ENCODE results near the gene GPR142.

The GPR142 gene

DNA sequence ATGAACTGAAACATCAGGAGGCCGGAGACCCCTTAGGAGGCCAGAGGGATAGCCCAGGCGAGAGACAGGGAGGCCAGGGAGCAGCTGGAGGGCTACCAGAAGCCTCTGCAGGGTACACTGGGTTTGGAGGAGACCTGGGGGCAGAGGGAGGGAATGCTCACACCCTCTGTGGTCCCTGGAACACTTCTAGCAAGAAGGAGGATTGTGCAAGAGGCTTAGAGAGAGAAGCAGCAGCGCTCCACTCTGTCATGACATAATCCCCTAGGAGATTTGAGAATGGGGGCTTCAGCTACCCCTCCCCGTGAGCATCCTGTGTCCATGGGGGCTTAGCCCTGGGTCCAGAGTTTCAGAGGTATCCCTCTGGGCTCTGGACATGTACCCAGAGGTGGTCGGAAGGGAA is 15.8 kb downstream of the GPR142 start:
- Histone ChIP-seq H3K36me3 (ENCODE audit: control insufficient read depth in 1 of 2, insufficient read depth in 2 of 2, low read depth in 1 of 2, low read length in 2 of 2) (no peaks in the 10 kb centered on the region), H2AFZ (ENCODE audit: low read depth, low read length) (no peak overlapping the region), H3K4me2 (ENCODE audit: low read length, poor library complexity, severe bottlenecking) (no peak overlapping the region), H3K27ac (ENCODE audit: low read length, poor library complexity, severe bottlenecking) (no peak overlapping the region), H3K4ac (ENCODE audit: low read depth in 1 of 2, low read length in 2 of 2) (no peak overlapping the region), H2BK12ac (ENCODE audit: low read length in 2 of 2) (no peak overlapping the region), H3K79me1 (replicated peaks; ENCODE audit: low read length, poor library complexity, severe bottlenecking) (no peaks in the 10 kb centered on the region), H3K9me3 (ENCODE audit: control insufficient read depth, low read length) (no peaks in the 10 kb centered on the region), H4K8ac (ENCODE audit: low read length) (no peak overlapping the region), H3K27me3 (ENCODE audit: control insufficient read depth in 1 of 2, insufficient read depth in 1 of 2, low read length in 2 of 2) (peaks cover 5 to 26% of the 10 kb centered on the region in 2 experiments), H3K4me1 (ENCODE audit: control insufficient read depth, insufficient read depth, low read depth, low read length) (peaks cover 11% of the 10 kb centered on the region), H3K9ac (ENCODE audit: low read length) (no peak overlapping the region), H2BK120ac (ENCODE audit: low read depth, low read length) (no peak overlapping the region), H3K23ac (ENCODE audit: low read length in 2 of 2) (no peak overlapping the region), H2BK15ac (ENCODE audit: low read depth, poor library complexity, severe bottlenecking) (no peak overlapping the region), H2BK5ac (ENCODE audit: low read depth, low read length, poor library complexity, severe bottlenecking) (no peak overlapping the region), H3K14ac (ENCODE audit: low read length in 2 of 2) (no peak overlapping the region), H3K4me3 (ENCODE audit: insufficient read depth in 1 of 2, low read depth in 1 of 2, low read length in 2 of 2) (no peak overlapping the region), H2AK5ac (ENCODE audit: low read length, severe bottlenecking) (no peak overlapping the region), H3K18ac (ENCODE audit: low read depth in 1 of 2, low read length in 2 of 2) (no peak overlapping the region), H4K91ac (ENCODE audit: low read length) (no peak overlapping the region)
- no peak for DNase-seq
- 80% methylated on average over 5 of the region's 5 CpGs for WGBS

- Histone ChIP-seq H3K4me2 (ENCODE audit: low read length, poor library complexity, severe bottlenecking) (no peak overlapping the region), H3K27ac (ENCODE audit: low read length, poor library complexity, severe bottlenecking) (no peak overlapping the region), H3K27me3 (ENCODE audit: control insufficient read depth in 1 of 2, insufficient read depth in 1 of 2, low read length in 2 of 2) (peaks cover 5 to 35% of the 10 kb centered on the region in 2 experiments), H2BK15ac (ENCODE audit: low read depth, poor library complexity, severe bottlenecking) (no peak overlapping the region), H4K91ac (ENCODE audit: low read length) (no peak overlapping the region), H3K18ac (ENCODE audit: low read depth in 1 of 2, low read length in 2 of 2) (no peak overlapping the region), H3K14ac (ENCODE audit: low read length in 2 of 2) (no peak overlapping the region), H3K4me3 (ENCODE audit: insufficient read depth in 1 of 2, low read depth in 1 of 2, low read length in 2 of 2) (no peak overlapping the region), H3K36me3 (ENCODE audit: control insufficient read depth in 1 of 2, insufficient read depth in 2 of 2, low read depth in 1 of 2, low read length in 2 of 2) (no peaks in the 10 kb centered on the region), H4K8ac (ENCODE audit: low read length) (no peak overlapping the region), H3K9me3 (ENCODE audit: control insufficient read depth, low read length) (no peaks in the 10 kb centered on the region), H2BK5ac (ENCODE audit: low read depth, low read length, poor library complexity, severe bottlenecking) (no peak overlapping the region), H2BK120ac (ENCODE audit: low read depth, low read length) (no peak overlapping the region), H2AFZ (ENCODE audit: low read depth, low read length) (no peak overlapping the region), H2BK12ac (ENCODE audit: low read length in 2 of 2) (no peak overlapping the region), H3K23ac (ENCODE audit: low read length in 2 of 2) (no peak overlapping the region), H3K4ac (ENCODE audit: low read depth in 1 of 2, low read length in 2 of 2) (no peak overlapping the region), H3K9ac (ENCODE audit: low read length) (no peak overlapping the region), H3K79me1 (replicated peaks; ENCODE audit: low read length, poor library complexity, severe bottlenecking) (no peaks in the 10 kb centered on the region), H3K4me1 (ENCODE audit: control insufficient read depth, insufficient read depth, low read depth, low read length) (peaks cover 4% of the 10 kb centered on the region), H2AK5ac (ENCODE audit: low read length, severe bottlenecking) (no peak overlapping the region)
- 83% methylated on average over 3 of the region's 3 CpGs for WGBS
- no peak for DNase-seq
Observed at GRCh38 chr17:74385201-74385600, 17.9 kb downstream of the GPR142 start.

DNA sequence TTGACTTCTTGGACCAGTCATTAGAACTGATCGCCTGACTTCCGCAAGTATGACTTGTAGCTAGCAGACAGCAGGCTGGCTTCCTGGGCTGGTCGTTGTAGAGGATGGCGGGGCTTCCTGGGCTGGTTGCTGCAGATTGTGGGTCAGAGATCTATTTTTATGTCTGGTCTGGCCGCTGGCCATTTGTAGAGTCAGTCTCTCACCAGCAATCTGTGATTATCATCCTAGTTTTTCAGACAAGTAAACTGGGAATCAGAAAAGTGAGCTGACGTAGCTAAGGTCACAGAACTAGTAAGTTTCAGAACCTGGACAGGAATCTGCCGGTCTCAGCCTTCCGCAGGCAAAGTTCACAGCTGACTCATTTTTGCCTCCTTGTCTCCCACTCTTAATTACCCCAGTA is 19.1 kb downstream of the GPR142 start:
- peaks cover 0 to 32% of the 10 kb centered on the region in 2 experiments for H3K27me3 ChIP-seq (ENCODE audit: control insufficient read depth in 1 of 2, insufficient read depth in 1 of 2, low read length in 2 of 2)
- 68% methylated on average over 6 of the region's 8 CpGs for WGBS
- no peak overlapping the region for H2BK120ac ChIP-seq (ENCODE audit: low read depth, low read length)
- H4K8ac ChIP-seq (ENCODE audit: low read length) = no peak overlapping the region
- no peak overlapping the region for H3K4me3 ChIP-seq (ENCODE audit: insufficient read depth in 1 of 2, low read depth in 1 of 2, low read length in 2 of 2)
- H3K27ac ChIP-seq (ENCODE audit: low read length, poor library complexity, severe bottlenecking) = no peak overlapping the region
- H3K9me3 ChIP-seq (ENCODE audit: control insufficient read depth, low read length) = no peaks in the 10 kb centered on the region
- H3K36me3 ChIP-seq (ENCODE audit: control insufficient read depth in 1 of 2, insufficient read depth in 2 of 2, low read depth in 1 of 2, low read length in 2 of 2) = no peaks in the 10 kb centered on the region
- no peak overlapping the region for H2AFZ ChIP-seq (ENCODE audit: low read depth, low read length)
- H3K4me2 ChIP-seq (ENCODE audit: low read length, poor library complexity, severe bottlenecking) = no peak overlapping the region
- H3K14ac ChIP-seq (ENCODE audit: low read length in 2 of 2) = no peak overlapping the region
- no peak overlapping the region for H2BK5ac ChIP-seq (ENCODE audit: low read depth, low read length, poor library complexity, severe bottlenecking)
- no peak overlapping the region for H3K23ac ChIP-seq (ENCODE audit: low read length in 2 of 2)
- no peak overlapping the region for H4K91ac ChIP-seq (ENCODE audit: low read length)
- no peak overlapping the region for H3K9ac ChIP-seq (ENCODE audit: low read length)
- no peak for DNase-seq
- H3K4ac ChIP-seq (ENCODE audit: low read depth in 1 of 2, low read length in 2 of 2) = no peak overlapping the region
- no peak overlapping the region for H3K18ac ChIP-seq (ENCODE audit: low read depth in 1 of 2, low read length in 2 of 2)
- no peak overlapping the region for H2AK5ac ChIP-seq (ENCODE audit: low read length, severe bottlenecking)
- H3K79me1 ChIP-seq (replicated peaks; ENCODE audit: low read length, poor library complexity, severe bottlenecking) = no peaks in the 10 kb centered on the region
- no peak overlapping the region for H2BK15ac ChIP-seq (ENCODE audit: low read depth, poor library complexity, severe bottlenecking)
- peaks cover 1% of the 10 kb centered on the region for H3K4me1 ChIP-seq (ENCODE audit: control insufficient read depth, insufficient read depth, low read depth, low read length)
- no peak overlapping the region for H2BK12ac ChIP-seq (ENCODE audit: low read length in 2 of 2)

DNA sequence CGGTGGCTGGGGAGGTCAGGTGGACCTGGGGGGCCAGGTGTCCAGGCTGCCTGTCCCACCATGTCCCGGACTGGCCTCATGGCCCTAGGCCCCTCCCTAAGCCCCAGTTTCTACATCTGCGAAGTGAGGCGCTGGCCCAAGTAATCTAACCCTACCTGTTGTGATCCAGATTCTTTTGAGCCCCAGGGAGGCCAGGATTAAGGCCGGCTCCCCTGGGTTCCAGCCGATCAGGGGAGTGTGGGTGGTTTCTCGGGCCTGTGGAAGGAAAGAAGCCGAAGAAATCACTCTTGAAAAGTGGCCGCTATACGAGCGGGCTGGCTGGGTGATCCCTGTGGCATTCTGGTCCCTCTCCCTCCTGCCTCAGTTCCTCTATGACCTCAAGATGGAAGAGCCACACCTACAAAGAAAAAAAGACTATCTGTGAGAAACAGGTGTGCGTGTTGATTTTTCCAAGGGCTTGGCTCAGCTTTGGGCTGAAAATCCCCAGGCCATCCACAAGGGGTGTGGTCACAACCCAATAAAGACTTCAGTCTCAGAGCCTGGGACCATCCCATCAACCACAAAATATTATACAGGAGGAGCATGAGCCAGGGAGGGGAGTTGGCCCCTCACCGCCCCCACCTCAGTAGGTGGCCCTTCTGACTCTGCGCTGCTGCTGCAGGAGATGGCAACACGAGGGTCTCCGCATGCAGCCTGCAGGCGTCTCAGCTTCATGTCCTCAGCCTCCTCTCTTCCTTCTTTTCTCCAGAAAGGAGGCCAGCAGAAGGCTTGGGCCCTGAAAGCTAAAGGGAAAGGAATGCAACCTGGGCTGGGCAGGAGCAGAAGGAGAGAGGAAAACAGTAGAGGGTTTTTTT is 20.3 kb downstream of the GPR142 start:
- Histone ChIP-seq H3K4me2 (ENCODE audit: low read length, poor library complexity, severe bottlenecking) (no peak overlapping the region), H2AK5ac (ENCODE audit: low read length, severe bottlenecking) (no peak overlapping the region), H3K79me1 (replicated peaks; ENCODE audit: low read length, poor library complexity, severe bottlenecking) (no peaks in the 10 kb centered on the region), H3K27me3 (ENCODE audit: control insufficient read depth in 1 of 2, insufficient read depth in 1 of 2, low read length in 2 of 2) (peaks cover 0 to 30% of the 10 kb centered on the region in 2 experiments), H3K14ac (ENCODE audit: low read length in 2 of 2) (no peak overlapping the region), H3K4me1 (ENCODE audit: control insufficient read depth, insufficient read depth, low read depth, low read length) (peaks cover 1% of the 10 kb centered on the region), H4K91ac (ENCODE audit: low read length) (no peak overlapping the region), H3K36me3 (ENCODE audit: control insufficient read depth in 1 of 2, insufficient read depth in 2 of 2, low read depth in 1 of 2, low read length in 2 of 2) (no peaks in the 10 kb centered on the region), H3K27ac (ENCODE audit: low read length, poor library complexity, severe bottlenecking) (no peak overlapping the region), H3K9me3 (ENCODE audit: control insufficient read depth, low read length) (no peaks in the 10 kb centered on the region), H3K4me3 (ENCODE audit: insufficient read depth in 1 of 2, low read depth in 1 of 2, low read length in 2 of 2) (no peak overlapping the region), H3K4ac (ENCODE audit: low read depth in 1 of 2, low read length in 2 of 2) (no peak overlapping the region), H2BK120ac (ENCODE audit: low read depth, low read length) (no peak overlapping the region), H2AFZ (ENCODE audit: low read depth, low read length) (no peak overlapping the region), H2BK15ac (ENCODE audit: low read depth, poor library complexity, severe bottlenecking) (no peak overlapping the region), H3K18ac (ENCODE audit: low read depth in 1 of 2, low read length in 2 of 2) (no peak overlapping the region), H4K8ac (ENCODE audit: low read length) (no peak overlapping the region), H3K9ac (ENCODE audit: low read length) (no peak overlapping the region), H2BK12ac (ENCODE audit: low read length in 2 of 2) (no peak overlapping the region), H3K23ac (ENCODE audit: low read length in 2 of 2) (no peak overlapping the region), H2BK5ac (ENCODE audit: low read depth, low read length, poor library complexity, severe bottlenecking) (no peak overlapping the region)
- WGBS = 89% methylated on average over 16 of the region's 17 CpGs
- DNase-seq = no peak

All from mesenchymal stem cell (in vitro differentiated cells and primary cell).